Trophoblast cell (in vitro differentiated cells and primary cell): Measurements from ENCODE around the gene ABLIM2.

ENCODE experiments used
- DNase-seq, 2 donors: peaks; one replicate each; pipeline ENCODE4 v3.0.0-alpha.2; 2016
- H2AFZ ChIP-seq: 2 replicates; pipeline ENCODE4 v1.6.1; 2013; ENCODE audit warnings: low read length, moderate library complexity, mild to moderate bottlenecking; ENCODE audit not compliant: insufficient read depth, poor library complexity
- H2AK5ac ChIP-seq: 2 replicates; pipeline ENCODE4 v1.6.1; 2013; ENCODE audit warnings: mild to moderate bottlenecking, low read length
- H2BK120ac ChIP-seq: 2 replicates; pipeline ENCODE4 v1.6.1; 2013; ENCODE audit warnings: low read length, mild to moderate bottlenecking, moderate library complexity; ENCODE audit not compliant: insufficient read depth, poor library complexity
- H2BK12ac ChIP-seq: 2 replicates; pipeline ENCODE4 v1.6.1; 2013; ENCODE audit warnings: mild to moderate bottlenecking, low read length, moderate library complexity
- H2BK5ac ChIP-seq: 2 replicates; pipeline ENCODE4 v1.6.1; 2013; ENCODE audit warnings: low read length, low read depth, moderate library complexity, mild to moderate bottlenecking; ENCODE audit not compliant: poor library complexity
- H3K14ac ChIP-seq: 2 replicates; pipeline ENCODE4 v1.6.1; 2013; ENCODE audit warnings: mild to moderate bottlenecking, low read length
- H3K18ac ChIP-seq: 2 replicates; pipeline ENCODE4 v1.6.1; 2013; ENCODE audit warnings: mild to moderate bottlenecking, low read length
- H3K23ac ChIP-seq: 2 replicates; pipeline ENCODE4 v1.6.1; 2013; ENCODE audit warnings: low read length
- H3K27ac ChIP-seq: 2 replicates; pipeline ENCODE4 v1.5.1; 2013; ENCODE audit warnings: low read depth, mild to moderate bottlenecking, inconsistent platforms, low read length, moderate library complexity
- H3K27me3 ChIP-seq: 2 replicates; pipeline ENCODE4 v1.6.1; 2013; ENCODE audit warnings: inconsistent platforms, mild to moderate bottlenecking, low read length, moderate library complexity; ENCODE audit not compliant: insufficient read depth
- H3K36me3 ChIP-seq, 2 experiments: 1 replicate in 1 of 2; 2 replicates in 1 of 2; pipeline ENCODE4 v1.6.1; 2013; ENCODE audit warnings: low read length in 2 of 2, mild to moderate bottlenecking in 2 of 2, moderate library complexity in 1 of 2; ENCODE audit not compliant: insufficient read depth in 2 of 2, control insufficient read depth in 1 of 2
- H3K4ac ChIP-seq: 2 replicates; pipeline ENCODE4 v1.6.1; 2013; ENCODE audit warnings: low read depth, mild to moderate bottlenecking, low read length, moderate library complexity
- H3K4me1 ChIP-seq, 2 experiments: 1 replicate in 1 of 2; 2 replicates in 1 of 2; pipeline ENCODE4 v1.6.1; 2013; ENCODE audit warnings: low read length in 2 of 2, mild to moderate bottlenecking in 2 of 2, moderate library complexity in 1 of 2; ENCODE audit not compliant: insufficient read depth in 2 of 2, control insufficient read depth in 1 of 2
- H3K4me2 ChIP-seq: 2 replicates; pipeline ENCODE4 v1.6.1; 2013; ENCODE audit warnings: inconsistent platforms, mild to moderate bottlenecking, low read length, moderate library complexity
- H3K4me3 ChIP-seq: 2 replicates; pipeline ENCODE4 v1.5.1; 2013; ENCODE audit warnings: mild to moderate bottlenecking, low read depth, low read length, inconsistent platforms
- H3K79me1 ChIP-seq: one replicate; pipeline ENCODE4 v1.6.1; 2013; ENCODE audit warnings: low read length
- H3K79me2 ChIP-seq: 2 replicates; pipeline ENCODE4 v1.6.1; 2013; ENCODE audit warnings: low read length, mild to moderate bottlenecking; ENCODE audit not compliant: control insufficient read depth, insufficient read depth, poor library complexity
- H3K9ac ChIP-seq: 2 replicates; pipeline ENCODE4 v1.6.1; 2013; ENCODE audit warnings: mild to moderate bottlenecking, low read length
- H3K9me3 ChIP-seq: 2 replicates; pipeline ENCODE4 v1.6.1; 2013; ENCODE audit warnings: low read depth, mild to moderate bottlenecking, control low read depth, inconsistent platforms, low read length; ENCODE audit not compliant: insufficient read depth
- H4K12ac ChIP-seq: 2 replicates; pipeline ENCODE4 v1.6.1; 2013; ENCODE audit warnings: low read depth, mild to moderate bottlenecking, low read length, moderate library complexity
- H4K8ac ChIP-seq: 2 replicates; pipeline ENCODE4 v1.6.1; 2013; ENCODE audit warnings: low read depth, mild to moderate bottlenecking, low read length, moderate library complexity
- H4K91ac ChIP-seq: one replicate; pipeline ENCODE4 v1.6.1; 2013; ENCODE audit warnings: low read depth, mild to moderate bottlenecking, low read length, moderate library complexity
- WGBS: extraction: QIAGEN DNeasy Blood & Tissue Kit; methylation state at CpG from one replicate; pipeline ENCODE4 v1.1.7; 2013; ENCODE audit warnings: missing lambda C conversion rate; ENCODE audit not compliant: insufficient read length, insufficient coverage; ENCODE audit errors: extremely low coverage; 5-methylcytosine and 5-hydroxymethylcytosine counted together

ABLIM2 gene

GRCh38 chr4:7949759-7950158 is 208.9 kb downstream of the ABLIM2 start:
- no peak overlapping the region for H4K91ac ChIP-seq
- H2AK5ac ChIP-seq, result no peak overlapping the region
- no peaks in the 10 kb centered on the region for H3K4me1 ChIP-seq
- no peak overlapping the region for H3K27ac ChIP-seq
- peaks cover 7% of the 10 kb centered on the region for H3K9me3 ChIP-seq
- no peak overlapping the region for H2BK12ac ChIP-seq
- H2BK5ac ChIP-seq, result no peak overlapping the region
- no peak overlapping the region for H3K14ac ChIP-seq
- no peak overlapping the region for H3K4me3 ChIP-seq
- H3K9ac ChIP-seq, result no peak overlapping the region
- H3K4me2 ChIP-seq, result no peak overlapping the region
- no peaks in the 10 kb centered on the region for H3K36me3 ChIP-seq
- H3K79me2 ChIP-seq, result no peaks in the 10 kb centered on the region
- no peaks in the 10 kb centered on the region for H3K27me3 ChIP-seq
- H2AFZ ChIP-seq, result no peak overlapping the region
- H3K4ac ChIP-seq, result no peak overlapping the region
- no peaks in the 10 kb centered on the region for H3K79me1 ChIP-seq
- H2BK120ac ChIP-seq, result no peak overlapping the region
- DNase-seq, result no peak
- WGBS, result no CpG with 5 or more reads among the region's 4 CpGs
- no peak overlapping the region for H3K18ac ChIP-seq
- no peak overlapping the region for H3K23ac ChIP-seq
- H4K8ac ChIP-seq, result no peak overlapping the region
- H4K12ac ChIP-seq, result no peak overlapping the region

DNA sequence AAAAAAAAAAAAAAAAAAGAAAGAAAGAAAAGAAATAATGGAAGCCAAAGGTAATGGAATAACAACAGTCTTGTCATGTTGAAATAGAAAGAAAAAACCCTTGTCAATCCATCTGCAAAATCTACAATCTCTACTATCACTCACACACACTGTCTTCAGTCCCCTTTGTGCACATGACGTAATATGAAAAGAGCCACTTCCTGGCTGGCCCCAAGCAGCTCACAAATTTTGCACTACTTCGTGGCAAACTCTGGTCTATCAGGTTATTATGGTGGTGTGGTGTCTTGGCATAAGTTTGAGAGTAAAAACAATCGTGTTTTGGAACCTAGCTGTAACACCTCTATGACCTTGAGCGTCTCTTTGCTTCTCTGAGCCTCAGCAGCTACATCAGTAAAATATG is 210.7 kb downstream of the ABLIM2 start:
- H2AK5ac ChIP-seq, result no peak overlapping the region
- H3K4me2 ChIP-seq, result no peak overlapping the region
- no peak overlapping the region for H2BK120ac ChIP-seq

GRCh38 chr4:7945709-7946380 is 212.8 kb downstream of the ABLIM2 start:
- no peak overlapping the region for H3K14ac ChIP-seq

More for the DNA sequence above, 210.7 kb downstream of the ABLIM2 start:
- Histone ChIP-seq H3K36me3 (no peaks in the 10 kb centered on the region), H4K8ac (no peak overlapping the region), H4K91ac (no peak overlapping the region), H3K27ac (no peak overlapping the region), H3K27me3 (no peaks in the 10 kb centered on the region), H2AFZ (no peak overlapping the region), H4K12ac (no peak overlapping the region), H3K4me1 (no peaks in the 10 kb centered on the region), H3K9me3 (peaks cover 7% of the 10 kb centered on the region), H3K4ac (no peak overlapping the region), H2BK12ac (no peak overlapping the region), H2BK5ac (no peak overlapping the region), H3K79me1 (no peaks in the 10 kb centered on the region), H3K79me2 (no peaks in the 10 kb centered on the region), H3K4me3 (no peak overlapping the region), H3K18ac (no peak overlapping the region), H3K14ac (no peak overlapping the region), H3K9ac (no peak overlapping the region), H3K23ac (no peak overlapping the region)
- peak in 1 of 2 donors; percentile 70 for DNase-seq
- WGBS, result no CpG with 5 or more reads among the region's 4 CpGs

DNA sequence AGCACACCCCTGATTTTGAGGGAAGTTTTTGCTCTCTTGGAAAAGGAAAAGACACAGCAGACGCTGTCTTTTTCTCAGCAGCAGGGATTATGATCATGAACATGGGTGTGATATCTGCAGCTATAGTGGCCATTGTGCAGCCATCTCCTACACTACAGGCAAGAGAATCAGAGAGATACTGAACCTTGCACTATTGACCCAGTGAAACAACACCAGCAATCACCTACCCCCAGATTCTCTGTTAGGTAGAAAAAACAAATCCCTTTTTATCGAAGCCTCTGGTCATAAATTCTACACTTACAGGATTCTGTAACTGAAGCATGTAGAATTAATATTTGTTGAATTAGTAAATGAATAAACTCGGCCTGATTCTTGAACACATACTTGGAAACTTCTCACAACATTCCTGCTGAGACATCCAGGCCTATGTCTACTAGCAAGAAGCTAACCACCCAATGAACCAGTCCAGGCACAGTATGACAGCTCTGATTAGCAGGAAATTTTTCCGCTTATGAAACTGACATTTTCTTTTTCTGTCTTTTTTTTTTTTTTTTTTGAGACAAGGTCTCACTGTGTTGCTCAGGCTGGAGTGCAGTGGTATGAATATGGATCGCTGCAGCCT is 213.9 kb downstream of the ABLIM2 start:
- H3K18ac ChIP-seq, result no peak overlapping the region
- H3K23ac ChIP-seq, result no peak overlapping the region
- H3K4me1 ChIP-seq, result peaks cover 18 to 20% of the 10 kb centered on the region in 2 experiments
- no peak overlapping the region for H4K8ac ChIP-seq
- H2BK12ac ChIP-seq, result no peak overlapping the region
- H3K4ac ChIP-seq, result no peak overlapping the region
- H2AFZ ChIP-seq, result no peak overlapping the region
- H3K4me2 ChIP-seq, result no peak overlapping the region
- no peaks in the 10 kb centered on the region for H3K9me3 ChIP-seq
- peak in 1 of 2 donors; percentile 52 for DNase-seq
- H2AK5ac ChIP-seq, result no peak overlapping the region
- H3K36me3 ChIP-seq, result no peaks in the 10 kb centered on the region
- WGBS, result no CpG with 5 or more reads among the region's 5 CpGs
- H3K79me1 ChIP-seq, result peaks cover 16% of the 10 kb centered on the region
- no peak overlapping the region for H3K14ac ChIP-seq
- H3K9ac ChIP-seq, result no peak overlapping the region
- no peak overlapping the region for H2BK120ac ChIP-seq
- H4K91ac ChIP-seq, result no peak overlapping the region
- H2BK5ac ChIP-seq, result no peak overlapping the region
- no peaks in the 10 kb centered on the region for H3K27me3 ChIP-seq
- H4K12ac ChIP-seq, result no peak overlapping the region
- H3K27ac ChIP-seq, result no peak overlapping the region
- H3K79me2 ChIP-seq, result peaks cover 2% of the 10 kb centered on the region
- H3K4me3 ChIP-seq, result no peak overlapping the region

More at GRCh38 chr4:7945709-7946380, 212.8 kb downstream of the ABLIM2 start:
- no peak overlapping the region for H3K27ac ChIP-seq
- no peak overlapping the region for H2AK5ac ChIP-seq
- no peak overlapping the region for H4K91ac ChIP-seq
- no peak overlapping the region for H2BK12ac ChIP-seq
- peaks cover 9 to 13% of the 10 kb centered on the region in 2 experiments for H3K4me1 ChIP-seq
- H3K23ac ChIP-seq, result no peak overlapping the region
- no CpG with 5 or more reads among the region's 14 CpGs for WGBS
- no peak overlapping the region for H4K8ac ChIP-seq
- H2AFZ ChIP-seq, result no peak overlapping the region
- H3K9me3 ChIP-seq, result peaks cover 4% of the 10 kb centered on the region
- no peak overlapping the region for H3K4ac ChIP-seq
- no peak for DNase-seq
- no peak overlapping the region for H4K12ac ChIP-seq
- no peaks in the 10 kb centered on the region for H3K36me3 ChIP-seq
- H3K18ac ChIP-seq, result no peak overlapping the region
- H3K9ac ChIP-seq, result no peak overlapping the region
- peaks cover 7% of the 10 kb centered on the region for H3K79me1 ChIP-seq
- no peak overlapping the region for H2BK120ac ChIP-seq
- H3K4me2 ChIP-seq, result no peak overlapping the region
- no peak overlapping the region for H3K4me3 ChIP-seq
- H3K79me2 ChIP-seq, result no peaks in the 10 kb centered on the region
- H2BK5ac ChIP-seq, result no peak overlapping the region
- H3K27me3 ChIP-seq, result no peaks in the 10 kb centered on the region
